ENCODE measurements around the gene CTNNA3.

The CTNNA3 gene

GRCh38 chr10:65864529-65864928, 1831.5 kb downstream of the CTNNA3 start:
- no peak for DNase-seq

- no peak for DNase-seq
Observed at GRCh38 chr10:65864036-65864435, 1832.0 kb downstream of the CTNNA3 start.

Measured in right forelimb (tissue), 1 donor.